AG04449 (cell line): Measurements from ENCODE around the gene AJUBA.

ENCODE experiments used
- CTCF ChIA-PET: fragments of 350-600 bp; formaldehyde crosslinking; extraction: SDS; loops from one replicate; lab custom pipeline; 2021; ENCODE audit warnings: antibody characterized with exemption; lab: Yijun Ruan, JAX
- POLR2A ChIA-PET: fragments of 400-600, 350-600 bp; formaldehyde crosslinking; extraction: SDS; loops from one replicate; lab custom pipeline; 2020; ENCODE audit warnings: antibody characterized with exemption, inconsistent platforms; lab: Yijun Ruan, JAX
- DNase-seq: peaks from one replicate; pipeline ENCODE4 v3.0.0-alpha.2; 2010; ENCODE audit warnings: low read depth, low spot score
- H3K4me3 ChIP-seq: 2 replicates; pipeline ENCODE4 v1.5.1; 2011; ENCODE audit warnings: low read depth, mild to moderate bottlenecking, control low read depth, low read length
- TF ChIP-seq, protein P1 (sequence below): IDR thresholded peaks from one replicate; pipeline ENCODE4 v1.5.1; 2011; ENCODE audit warnings: mild to moderate bottlenecking, moderate library complexity, low read length, control low read depth, inconsistent platforms; ENCODE audit not compliant: insufficient read depth; ENCODE audit errors: missing control alignments

The AJUBA gene

DNA sequence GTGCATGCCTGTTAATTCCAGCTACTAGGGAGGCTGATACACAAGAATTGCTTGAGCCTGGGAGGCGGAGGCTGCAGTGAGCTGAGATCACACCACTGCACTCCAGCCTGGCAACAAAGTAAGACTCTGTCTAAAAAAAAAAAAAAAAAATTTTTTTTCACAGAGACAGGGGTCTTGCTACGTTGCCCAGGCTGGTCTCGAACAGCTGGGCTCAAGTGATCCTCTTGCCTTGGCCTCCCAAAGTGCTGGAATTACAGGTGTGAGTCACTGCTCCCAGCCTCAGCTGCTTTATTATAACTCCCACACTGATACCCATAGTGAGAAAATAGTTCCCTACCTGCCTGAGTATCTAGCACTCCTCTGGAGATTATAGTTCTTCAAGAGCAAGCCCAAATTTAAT, 36.7 kb downstream of the AJUBA start:
- ChIA-PET POLR2A (interaction anchor here (0.5 to 0.9 kb wide), 2 partner anchors 11 to 18 kb away, joined by 3 read pairs; no protein-coding TSS in a partner anchor), CTCF (interaction anchor here (0.8 to 10.6 kb wide), 7 partner anchors 9 to 72 kb away, joined by 3 to 100 read pairs (median 5); partner anchors contain the start of genes AJUBA and PRMT5)
- TF ChIP-seq, protein P1, sequence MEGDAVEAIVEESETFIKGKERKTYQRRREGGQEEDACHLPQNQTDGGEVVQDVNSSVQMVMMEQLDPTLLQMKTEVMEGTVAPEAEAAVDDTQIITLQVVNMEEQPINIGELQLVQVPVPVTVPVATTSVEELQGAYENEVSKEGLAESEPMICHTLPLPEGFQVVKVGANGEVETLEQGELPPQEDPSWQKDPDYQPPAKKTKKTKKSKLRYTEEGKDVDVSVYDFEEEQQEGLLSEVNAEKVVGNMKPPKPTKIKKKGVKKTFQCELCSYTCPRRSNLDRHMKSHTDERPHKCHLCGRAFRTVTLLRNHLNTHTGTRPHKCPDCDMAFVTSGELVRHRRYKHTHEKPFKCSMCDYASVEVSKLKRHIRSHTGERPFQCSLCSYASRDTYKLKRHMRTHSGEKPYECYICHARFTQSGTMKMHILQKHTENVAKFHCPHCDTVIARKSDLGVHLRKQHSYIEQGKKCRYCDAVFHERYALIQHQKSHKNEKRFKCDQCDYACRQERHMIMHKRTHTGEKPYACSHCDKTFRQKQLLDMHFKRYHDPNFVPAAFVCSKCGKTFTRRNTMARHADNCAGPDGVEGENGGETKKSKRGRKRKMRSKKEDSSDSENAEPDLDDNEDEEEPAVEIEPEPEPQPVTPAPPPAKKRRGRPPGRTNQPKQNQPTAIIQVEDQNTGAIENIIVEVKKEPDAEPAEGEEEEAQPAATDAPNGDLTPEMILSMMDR: no peak

DNA sequence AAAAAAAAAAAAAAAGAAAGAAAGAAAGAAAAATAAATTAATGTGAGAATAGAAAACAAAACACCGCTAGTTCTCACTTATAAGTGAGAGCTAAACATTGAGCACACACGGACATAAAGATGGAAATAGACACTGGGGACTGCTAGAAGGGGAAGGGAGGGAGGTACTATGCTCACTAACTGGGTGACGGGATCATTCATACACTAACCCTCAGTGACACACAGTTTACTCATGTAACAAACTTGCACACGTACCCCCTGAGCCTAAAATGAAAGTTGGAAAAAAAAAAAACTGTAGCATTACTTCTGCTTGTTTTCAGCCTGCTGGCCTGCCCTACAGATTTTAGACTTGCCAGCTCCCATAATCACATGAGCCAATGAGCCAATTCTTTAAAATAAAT, 42.7 kb downstream of the AJUBA start:
- TF ChIP-seq, protein P1: no peak
- no peak for DNase-seq
- no peak overlapping the region for H3K4me3 ChIP-seq
- CTCF ChIA-PET: interaction anchor here (0.7 to 10.6 kb wide), 7 partner anchors 9 to 388 kb away, joined by 3 to 100 read pairs (median 7); partner anchors contain the start of genes HAUS4 and PRMT5
- POLR2A ChIA-PET: interaction anchor here (0.6 kb wide), 2 partner anchors 44 to 1303 kb away, joined by 3 to 8 read pairs; no protein-coding TSS in a partner anchor

More for the DNA sequence above, 36.7 kb downstream of the AJUBA start:
- no peak for DNase-seq
- H3K4me3 ChIP-seq: no peak overlapping the region

DNA sequence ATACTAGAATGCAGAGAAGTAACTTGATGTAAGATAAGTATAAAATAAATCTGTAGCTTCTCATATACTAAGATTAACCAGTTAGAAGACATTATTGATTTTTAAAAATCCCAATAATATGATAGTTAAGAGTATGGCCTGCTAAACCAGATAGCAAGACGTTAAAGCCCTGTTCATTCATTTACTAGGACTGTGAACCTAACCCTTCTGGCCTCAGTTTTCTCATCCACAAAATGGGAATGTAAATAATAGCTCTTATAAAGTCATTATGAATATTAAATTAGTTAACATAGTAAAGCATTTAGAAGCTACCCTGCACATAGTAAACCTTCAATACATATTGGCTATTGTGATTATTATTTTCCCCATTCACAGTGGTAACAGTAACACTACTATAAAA, 47.2 kb downstream of the AJUBA start:
- POLR2A ChIA-PET: no interaction called here

DNA sequence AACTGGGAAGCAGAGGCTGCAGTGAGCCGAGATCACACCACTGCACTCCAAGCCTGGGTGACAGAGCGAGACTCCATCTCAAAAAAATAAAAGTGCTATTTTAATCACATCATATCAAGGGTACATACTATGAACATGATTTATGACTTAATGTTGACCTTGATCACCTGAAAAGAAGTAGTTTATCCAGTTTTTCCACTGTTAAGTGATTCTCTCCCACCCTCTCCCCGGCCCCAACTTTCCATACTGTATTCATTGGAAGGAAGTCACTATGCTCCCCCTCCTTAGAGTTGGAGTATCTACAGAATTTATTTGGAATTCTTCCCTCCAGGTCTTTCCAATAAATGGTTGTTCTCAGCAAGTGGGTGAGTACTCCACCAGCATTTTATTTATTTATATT, 50.2 kb downstream of the AJUBA start:
- TF ChIP-seq, protein P1: no peak
- no peak for DNase-seq
- CTCF ChIA-PET: interaction anchor here (3.2 to 4.5 kb wide), 3 partner anchors 10 to 31 kb away, joined by 12 to 100 read pairs (median 13); no protein-coding TSS in a partner anchor
- H3K4me3 ChIP-seq: no peak overlapping the region
- POLR2A ChIA-PET: no interaction called here

More for the DNA sequence above, 47.2 kb downstream of the AJUBA start:
- TF ChIP-seq, protein P1: no peak
- no peak for DNase-seq
- H3K4me3 ChIP-seq: no peak overlapping the region
- CTCF ChIA-PET: interaction anchor here (0.7 to 2.2 kb wide), 11 partner anchors 9 to 379 kb away, joined by 3 to 5 read pairs (median 3); partner anchors contain the start of gene CDH24

- peak overlapping the region; percentile 100 for H3K4me3 ChIP-seq
- DNase-seq: no peak
- CTCF ChIA-PET: interaction anchor here (0.8 to 4.5 kb wide), 39 partner anchors 10 to 538 kb away, joined by 3 to 100 read pairs (median 6); partner anchors contain the start of genes AJUBA, CDH24, HAUS4 and RBM23
- TF ChIP-seq, protein P1: no peak
- POLR2A ChIA-PET: interaction anchor here (0.8 to 2.2 kb wide), 6 partner anchors 10 to 81 kb away, joined by 3 to 24 read pairs (median 4); partner anchors contain the start of genes AJUBA, HAUS4 and RBM23
These were observed 52.4 kb downstream of the AJUBA start for GRCh38 chr14:22929961-22930364.
